Activated naive CD8-positive, alpha-beta T cell treated with anti-CD3 and anti-CD28 coated beads, Interleukin-2, amount 50 U/mL, for 16 hours (primary cell): ENCODE measurements around the gene USH1G.
"Not testable (repeated sequence)": the region's sequence is repeated elsewhere in the genome, so short reads cannot be mapped to it uniquely, and the experiment has no call there.

ENCODE experiments used
- DNase-seq: peaks from one replicate; pipeline ENCODE4 v3.0.0-alpha.2; 2020; ENCODE audit warnings: low read depth, low spot score

Gene USH1G

DNA sequence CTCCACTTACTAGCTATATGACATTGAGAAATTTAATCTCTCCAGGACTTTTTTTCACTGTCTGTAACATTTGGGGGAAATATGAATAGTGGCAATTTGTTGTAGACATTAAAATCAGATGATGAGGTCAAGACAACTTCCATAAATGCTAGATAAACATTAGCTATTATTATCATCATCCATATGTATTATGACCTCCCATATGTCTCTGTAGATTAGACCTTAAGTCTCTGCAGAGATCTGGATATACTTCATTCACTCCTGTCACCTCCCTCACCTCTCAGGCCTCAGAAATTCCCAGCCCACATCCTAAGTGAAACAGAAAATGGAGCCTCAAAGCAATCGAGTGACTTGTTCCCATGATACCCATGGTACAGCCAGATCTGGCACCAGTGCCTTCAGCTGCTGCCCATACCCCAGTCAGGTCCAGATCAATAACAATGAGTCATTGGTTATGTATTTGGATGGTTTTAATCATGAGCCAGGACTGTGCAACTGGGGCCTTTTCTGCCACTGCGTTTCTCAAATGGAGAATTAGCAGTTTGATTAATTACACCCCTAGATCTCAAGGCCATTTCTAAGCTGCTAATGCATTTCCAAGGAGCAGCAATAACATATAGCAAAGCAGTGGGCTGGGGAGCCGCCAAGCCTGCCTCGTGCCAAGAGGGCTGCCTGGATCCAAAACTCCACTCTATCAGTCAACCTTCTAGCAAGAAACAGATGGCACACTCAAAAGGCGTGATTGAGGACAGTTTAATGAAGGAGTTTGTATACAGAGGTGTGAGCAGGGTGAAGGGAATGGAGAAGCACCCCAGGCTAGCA is 47.7 kb downstream of the USH1G start:
- no peak for DNase-seq

- DNase-seq = no peak
Measured at GRCh38 chr17:74874615-74875037, 48.4 kb downstream of the USH1G start.

- no peak for DNase-seq
Measured at GRCh38 chr17:74873874-74874614, 49.0 kb downstream of the USH1G start.

GRCh38 chr17:74873037-74873873 is 49.8 kb downstream of the USH1G start:
- DNase-seq = peak; percentile 98

- DNase-seq = no peak
Measured at GRCh38 chr17:74872313-74873036, 50.6 kb downstream of the USH1G start, which contains the start of gene FDXR. Gene FDXR (minus strand): TSS chr17:74872994. CDS start chr17:74872944, 50 bp downstream.

GRCh38 chr17:74871356-74872076 is 51.5 kb downstream of the USH1G start:
- no peak for DNase-seq

- DNase-seq = no peak
Measured at GRCh38 chr17:74870512-74870911, 52.5 kb downstream of the USH1G start.

DNA sequence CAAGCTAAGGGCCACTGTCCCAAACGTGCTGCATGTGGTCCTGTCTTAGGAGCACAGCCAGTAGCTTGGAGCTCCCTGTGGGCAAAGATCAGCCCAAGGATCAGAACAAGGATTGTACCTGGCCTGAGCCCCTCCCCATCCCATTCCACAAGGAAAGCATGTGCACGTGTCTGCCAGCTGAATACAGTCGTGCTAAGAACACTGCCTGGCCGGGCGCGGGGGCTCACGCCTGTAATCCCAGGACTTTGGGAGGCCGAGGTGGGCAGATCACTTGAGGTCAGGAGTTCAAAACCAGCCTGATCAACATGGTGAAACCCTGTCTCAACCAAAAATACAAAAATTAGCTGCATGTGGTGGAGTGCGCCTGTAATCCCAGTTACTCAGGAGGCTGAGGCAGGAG is 53.0 kb downstream of the USH1G start:
- not testable (repeated sequence) for DNase-seq

DNA sequence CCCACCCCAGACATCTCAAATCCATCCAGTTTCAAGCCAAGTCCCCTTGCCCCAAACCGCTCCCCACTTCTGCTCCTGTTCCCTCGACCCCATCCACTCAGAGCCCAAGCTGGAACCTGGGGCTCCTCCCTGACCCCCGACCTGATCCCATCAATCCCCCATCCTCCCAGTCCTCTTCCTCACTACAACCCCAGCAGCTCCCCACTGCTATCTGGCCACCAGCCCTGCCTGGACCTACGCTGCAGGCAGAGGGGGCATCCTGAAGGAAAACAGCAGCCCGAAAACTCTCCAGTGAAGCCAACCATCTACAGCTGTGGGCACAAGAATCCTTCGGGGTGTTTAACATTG is 54.2 kb downstream of the USH1G start:
- DNase-seq = no peak

DNA sequence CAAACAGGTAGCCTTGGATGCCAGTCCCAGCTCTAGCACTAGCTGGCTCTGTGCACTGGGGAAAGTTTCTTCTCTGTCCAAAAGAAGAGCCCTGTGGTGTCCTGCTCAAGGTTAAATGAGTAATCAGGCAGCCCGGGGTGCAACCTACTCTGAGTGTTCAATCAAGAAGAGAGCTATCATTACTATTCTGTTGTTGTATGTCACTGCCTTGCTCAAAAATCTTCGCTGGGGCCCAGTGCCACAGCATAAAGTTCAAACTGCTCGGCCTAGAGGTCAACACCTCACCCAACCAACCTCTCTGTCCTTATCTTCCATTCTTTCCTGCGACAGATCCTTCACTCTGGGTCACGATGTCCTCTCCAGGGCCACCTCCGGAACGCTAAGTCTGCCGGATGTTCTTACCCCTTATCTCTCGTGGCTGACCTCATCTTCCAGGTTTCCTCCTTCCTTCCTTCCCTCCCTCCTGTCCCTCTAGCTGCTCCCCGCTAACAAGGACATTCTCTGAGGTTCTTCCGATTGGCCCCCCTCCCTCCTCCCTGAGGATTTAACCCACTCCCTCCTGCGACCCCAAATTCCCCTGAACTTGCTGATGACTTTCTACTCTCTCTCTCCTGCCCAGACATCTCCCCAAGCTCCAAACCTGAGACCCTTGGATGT is 54.7 kb downstream of the USH1G start:
- no peak for DNase-seq

GRCh38 chr17:74866198-74866835 is 56.7 kb downstream of the USH1G start:
- no peak for DNase-seq
